ENCODE data around the gene NCAPD3. TPM values are rescaled to one million over a fixed set of nuclear protein-coding genes. Genes with fewer than 3 reads are reported as not detected.

Gene NCAPD3
- polyA plus RNA-seq, 4 donors = 23.7 to 36.5 (median 29.9) TPM

Other genes starting within 250 kb of the NCAPD3 start
- gene JAM3, start 154.9 kb downstream of the NCAPD3 start, polyA plus RNA-seq (ENCODE audit: insufficient read length in 4 of 4) = 10 to 100 TPM; 52.6 to 59.7 (median 57.0) TPM
- 10 to 100 TPM; 42.9 to 64.8 (median 47.9) TPM for gene VPS26B, start 704 bp upstream of the NCAPD3 start, polyA plus RNA-seq (ENCODE audit: insufficient read length in 4 of 4)
- gene THYN1, start 29.4 kb upstream of the NCAPD3 start, polyA plus RNA-seq (ENCODE audit: insufficient read length in 4 of 4) = 10 to 100 TPM; 53.0 to 83.6 (median 73.5) TPM
- 10 to 100 TPM; 22.3 to 54.8 (median 40.1) TPM for gene ACAD8, start 29.6 kb upstream of the NCAPD3 start, polyA plus RNA-seq (ENCODE audit: insufficient read length in 4 of 4)
- gene GLB1L3, start 52.4 kb upstream of the NCAPD3 start, polyA plus RNA-seq (ENCODE audit: insufficient read length in 4 of 4) = 1 to 10 TPM in 3 of 4 donors, under 1 TPM in 1; 0.27 to 1.5 (median 1.2) TPM
- 10 to 100 TPM in 3 of 4 donors, 1 to 10 TPM in 1; 2.1 to 19.8 (median 18.6) TPM for gene GLB1L2, start 108.0 kb upstream of the NCAPD3 start, polyA plus RNA-seq (ENCODE audit: insufficient read length in 4 of 4)
- 1 to 10 TPM; 1.3 to 4.4 (median 3.1) TPM for gene B3GAT1, start 188.3 kb upstream of the NCAPD3 start, polyA plus RNA-seq (ENCODE audit: insufficient read length in 4 of 4)